ENCODE measurements around the gene PCYT2. TPM values are rescaled to one million over a fixed set of nuclear protein-coding genes. Genes with fewer than 3 reads are reported as not detected.

The PCYT2 gene
- total RNA-seq, 4 donors from 2014 or later, result 37.2 to 424 (median 77.1) TPM

- DNase-seq, result no peak
- Histone ChIP-seq H3K4me3 (no peak overlapping the region), H3K36me3 (peaks cover 0 to 4% (median 0%) of the 10 kb centered on the region in 4 donors), H3K27ac (peak overlapping the region; percentile 96 to 100 (median 98)), H3K27me3 (no peaks in the 10 kb centered on the region), H3K9me3 (no peaks in the 10 kb centered on the region), H3K4me1 (peaks cover 45 to 87% (median 73%) of the 10 kb centered on the region in 4 donors)
- 79 to 83% methylated on average over 4 to 8 of the region's 8 CpGs for WGBS, 2 donors (ENCODE audit: low coverage in 1 of 2)
- TF ChIP-seq POLR2A (IDR thresholded peaks at IDR 0.05), result no peak
- TF ChIP-seq EP300 (IDR thresholded peaks at IDR 0.05; ENCODE audit: low read depth), result no peak
- no peak for TF ChIP-seq POLR2AphosphoS5 (IDR thresholded peaks at IDR 0.05)
- no peak for TF ChIP-seq CTCF (IDR thresholded peaks at IDR 0.05)
- in situ Hi-C loops (cut with MboI; ENCODE audit: low pct_ligation_motif_present in 1 of 4, low pct_unique_long_range_greater_than_20kb in 1 of 4, low sequenced_read_pairs in 3 of 4), result no loop called here
- intact Hi-C loops (cut with DNase I; ENCODE audit: low total_unique reads), result no loop called here
Measured at GRCh38 chr17:81865358-81865732, 45.9 kb downstream of the PCYT2 start.

- TF ChIP-seq CTCF (IDR thresholded peaks at IDR 0.05) (no peak), POLR2AphosphoS5 (IDR thresholded peaks at IDR 0.05) (no peak), EP300 (IDR thresholded peaks at IDR 0.05; ENCODE audit: low read depth) (no peak), POLR2A (IDR thresholded peaks at IDR 0.05) (no peak)
- no peak for DNase-seq
- no peaks in the 10 kb centered on the region for H3K27me3 ChIP-seq
- H3K9me3 ChIP-seq, result no peaks in the 10 kb centered on the region
- no peak overlapping the region for H3K4me3 ChIP-seq
- H3K27ac ChIP-seq, result peak overlapping the region; percentile 2 to 100 (median 98)
- peaks cover 0 to 4% (median 0%) of the 10 kb centered on the region in 4 donors for H3K36me3 ChIP-seq
- 58 to 75% methylated on average over 2 to 9 of the region's 9 CpGs for WGBS, 2 donors (ENCODE audit: low coverage in 1 of 2)
- H3K4me1 ChIP-seq, result peaks cover 37 to 80% (median 66%) of the 10 kb centered on the region in 4 donors
- intact Hi-C loops (cut with DNase I; ENCODE audit: low total_unique reads) (no loop called here), in situ Hi-C loops (cut with MboI; ENCODE audit: low pct_ligation_motif_present in 1 of 4, low pct_unique_long_range_greater_than_20kb in 1 of 4, low sequenced_read_pairs in 3 of 4) (no loop called here)
Measured at GRCh38 chr17:81863833-81864768, 47.1 kb downstream of the PCYT2 start.

GRCh38 chr17:81863123-81863675, 48.0 kb downstream of the PCYT2 start:
- H3K27me3 ChIP-seq, result no peaks in the 10 kb centered on the region
- intact Hi-C loops (cut with DNase I; ENCODE audit: low total_unique reads) (no loop called here), in situ Hi-C loops (cut with MboI; ENCODE audit: low pct_ligation_motif_present in 1 of 4, low pct_unique_long_range_greater_than_20kb in 1 of 4, low sequenced_read_pairs in 3 of 4) (no loop called here)
- H3K9me3 ChIP-seq, result no peaks in the 10 kb centered on the region
- H3K4me1 ChIP-seq, result peaks cover 37 to 80% (median 66%) of the 10 kb centered on the region in 4 donors
- H3K36me3 ChIP-seq, result peaks cover 0 to under 1% (median 0%) of the 10 kb centered on the region in 4 donors
- 0 to 72% methylated on average over 1 to 6 of the region's 6 CpGs for WGBS, 2 donors (ENCODE audit: low coverage in 1 of 2)
- TF ChIP-seq EP300 (IDR thresholded peaks at IDR 0.05; ENCODE audit: low read depth) (no peak), POLR2A (IDR thresholded peaks at IDR 0.05) (no peak), POLR2AphosphoS5 (IDR thresholded peaks at IDR 0.05) (no peak), CTCF (IDR thresholded peaks at IDR 0.05) (no peak)
- no peak for DNase-seq
- H3K27ac ChIP-seq, result peak overlapping the region in 3 of 4 donors; percentile 2 to 97 (median 96)
- H3K4me3 ChIP-seq, result no peak overlapping the region
